OCI-LY1 (cell line): ENCODE measurements around the gene DOCK4.

ENCODE experiments used
- H2AFZ ChIP-seq: fragments of 200-600 bp; sonication (generic), shearing (Covaris generic); 2 replicates; pipeline ENCODE4 v1.6.0; 2014; ENCODE audit warnings: antibody characterized with exemption, mild to moderate bottlenecking, low read length
- H3F3A ChIP-seq: fragments of 200-600 bp; sonication (generic), shearing (Covaris generic); 2 replicates; pipeline ENCODE4 v1.6.0; 2014; ENCODE audit warnings: mild to moderate bottlenecking, antibody characterized with exemption, low read length, moderate library complexity; ENCODE audit not compliant: insufficient read depth
- H3K27ac ChIP-seq: fragments of 200-600 bp; sonication (generic); 2 replicates; pipeline ENCODE4 v1.5.1; 2014; ENCODE audit warnings: low read length, mixed run types, mild to moderate bottlenecking, low read depth; ENCODE audit not compliant: poor library complexity, severe bottlenecking
- H3K27me3 ChIP-seq: fragments of 200-600 bp; sonication (generic); 2 replicates; pipeline ENCODE4 v1.6.0; 2014; ENCODE audit warnings: antibody characterized with exemption, mild to moderate bottlenecking, low read length, moderate library complexity; ENCODE audit not compliant: insufficient read depth
- H3K36me3 ChIP-seq: fragments of 200-600 bp; sonication (generic); 2 replicates; pipeline ENCODE4 v1.6.1; 2014; ENCODE audit warnings: mild to moderate bottlenecking, antibody characterized with exemption, low read length, moderate library complexity, mixed read lengths; ENCODE audit not compliant: insufficient read depth
- H3K4me1 ChIP-seq: fragments of 200-600 bp; sonication (generic); 2 replicates; pipeline ENCODE4 v1.5.1; 2014; ENCODE audit warnings: mild to moderate bottlenecking, low read length, moderate library complexity; ENCODE audit not compliant: insufficient read depth, severe bottlenecking
- H3K4me2 ChIP-seq: fragments of 200-600 bp; sonication (generic), shearing (Covaris generic); 2 replicates; pipeline ENCODE4 v1.6.1; 2014; ENCODE audit warnings: low read length
- H3K4me3 ChIP-seq: fragments of 200-600 bp; sonication (generic); 2 replicates; pipeline ENCODE4 v1.5.1; 2014; ENCODE audit warnings: low read length, low read depth, mild to moderate bottlenecking, mixed read lengths; ENCODE audit not compliant: poor library complexity, severe bottlenecking
- H3K79me2 ChIP-seq: fragments of 200-600 bp; shearing (Covaris generic); 2 replicates; pipeline ENCODE4 v1.6.1; 2016; ENCODE audit warnings: mixed run types, low read length, mixed read lengths; ENCODE audit not compliant: insufficient read depth
- H3K9ac ChIP-seq: fragments of 200-600 bp; sonication (generic), shearing (Covaris generic); 2 replicates; pipeline ENCODE4 v1.6.1; 2014; ENCODE audit warnings: mild to moderate bottlenecking, low read length, mixed read lengths
- H3K9me2 ChIP-seq: fragments of 200-600 bp; sonication (generic), shearing (Covaris generic); 2 replicates; pipeline ENCODE4 v1.6.1; 2014; ENCODE audit warnings: low read depth, mild to moderate bottlenecking, low read length, mixed read lengths
- H3K9me3 ChIP-seq: fragments of 200-600 bp; shearing (Covaris generic); 2 replicates; pipeline ENCODE4 v1.6.1; 2014; ENCODE audit warnings: low read length, mixed read lengths
- H4K20me1 ChIP-seq: fragments of 200-600 bp; sonication (generic), shearing (Covaris generic); 2 replicates; pipeline ENCODE4 v1.6.0; 2016; ENCODE audit warnings: mild to moderate bottlenecking, low read length; ENCODE audit not compliant: insufficient read depth
- CTCF ChIP-seq: fragments of 200-600 bp; sonication (generic), shearing (Covaris generic); IDR thresholded peaks from 2 replicates; pipeline ENCODE4 v1.5.1; 2017; ENCODE audit warnings: mild to moderate bottlenecking, antibody characterized with exemption, low read length, moderate library complexity, mixed read lengths
- EZH2 ChIP-seq: fragments of 200-600 bp; sonication (generic), shearing (Covaris generic); IDR thresholded peaks from 2 replicates; pipeline ENCODE4 v1.8.0; 2017; ENCODE audit warnings: borderline replicate concordance, mixed run types, mild to moderate bottlenecking, antibody characterized with exemption, low read length, moderate library complexity, mixed read lengths

DOCK4 gene

GRCh38 chr7:112014347-112014746, 191.9 kb downstream of the DOCK4 start:
- H3K36me3 ChIP-seq = no peaks in the 10 kb centered on the region
- H3K4me3 ChIP-seq = no peak overlapping the region
- no peak overlapping the region for H2AFZ ChIP-seq
- no peaks in the 10 kb centered on the region for H4K20me1 ChIP-seq
- no peaks in the 10 kb centered on the region for H3F3A ChIP-seq
- H3K9ac ChIP-seq = no peak overlapping the region
- no peak overlapping the region for H3K27ac ChIP-seq
- H3K9me3 ChIP-seq = no peaks in the 10 kb centered on the region
- no peaks in the 10 kb centered on the region for H3K27me3 ChIP-seq
- H3K4me1 ChIP-seq = no peaks in the 10 kb centered on the region
- H3K79me2 ChIP-seq = no peaks in the 10 kb centered on the region
- no peaks in the 10 kb centered on the region for H3K9me2 ChIP-seq
- no peak overlapping the region for H3K4me2 ChIP-seq
- TF ChIP-seq CTCF = no peak

GRCh38 chr7:112013274-112013673, 192.9 kb downstream of the DOCK4 start:
- H3K9me2 ChIP-seq = no peaks in the 10 kb centered on the region
- no peaks in the 10 kb centered on the region for H3K36me3 ChIP-seq
- no peak overlapping the region for H3K4me2 ChIP-seq
- H3K4me3 ChIP-seq = no peak overlapping the region
- no peaks in the 10 kb centered on the region for H3F3A ChIP-seq
- TF ChIP-seq CTCF (no peak), EZH2 (no peak)
- H3K9ac ChIP-seq = no peak overlapping the region
- no peak overlapping the region for H2AFZ ChIP-seq
- H3K27ac ChIP-seq = no peak overlapping the region
- H3K79me2 ChIP-seq = no peaks in the 10 kb centered on the region
- H4K20me1 ChIP-seq = no peaks in the 10 kb centered on the region
- no peaks in the 10 kb centered on the region for H3K27me3 ChIP-seq
- H3K9me3 ChIP-seq = no peaks in the 10 kb centered on the region
- no peaks in the 10 kb centered on the region for H3K4me1 ChIP-seq

GRCh38 chr7:112012242-112012641, 194.0 kb downstream of the DOCK4 start:
- Histone ChIP-seq H2AFZ (no peak overlapping the region), H3K4me3 (no peak overlapping the region), H3K9me3 (no peaks in the 10 kb centered on the region), H3K27me3 (no peaks in the 10 kb centered on the region), H3K9me2 (no peaks in the 10 kb centered on the region), H3K79me2 (no peaks in the 10 kb centered on the region), H3K36me3 (no peaks in the 10 kb centered on the region), H4K20me1 (no peaks in the 10 kb centered on the region), H3K4me1 (no peaks in the 10 kb centered on the region), H3K4me2 (no peak overlapping the region), H3K27ac (no peak overlapping the region), H3F3A (no peaks in the 10 kb centered on the region), H3K9ac (no peak overlapping the region)
- TF ChIP-seq EZH2 (no peak), CTCF (no peak)
